Psoas muscle (tissue), 8 donors: ENCODE measurements around the gene MIER2. TPM values are rescaled to one million over a fixed set of nuclear protein-coding genes. Genes with fewer than 3 reads are reported as not detected.

ENCODE experiments used
- ATAC-seq, 4 donors: fragments of 200-7000 bp; cut with Tn5 transposase; one replicate each; pipeline ENCODE4 v1.9.1; 2020; ENCODE audit warnings: moderate library complexity in 3 of 4, mild to moderate bottlenecking in 2 of 4
- DNase-seq, 2 donors: peaks; one replicate each; pipeline ENCODE4 v3.0.0-alpha.2; 2020
- H3K27ac ChIP-seq: fragments of 200-600 bp; one replicate; pipeline ENCODE4 v1.8.0; 2022
- H3K27me3 ChIP-seq, 3 donors: fragments of 200-600 bp in 1 of 3; one replicate each; pipeline versions ENCODE4 v1.6.1 to v1.8.0; 2013 to 2022; ENCODE audit warnings: low read length in 2 of 3, mild to moderate bottlenecking in 2 of 3, moderate library complexity in 1 of 3; ENCODE audit not compliant: insufficient read depth in 3 of 3
- H3K36me3 ChIP-seq, 2 donors: fragments of 200-600 bp in 1 of 2; one replicate each; pipeline versions ENCODE4 v1.6.1 to v1.8.0; 2013 to 2022; ENCODE audit warnings: low read depth in 1 of 2, mild to moderate bottlenecking in 1 of 2, moderate library complexity in 1 of 2; ENCODE audit not compliant: insufficient read depth in 1 of 2
- H3K4me1 ChIP-seq: fragments of 200-600 bp; one replicate; pipeline ENCODE4 v1.8.0; 2022
- H3K4me3 ChIP-seq: fragments of 200-600 bp; one replicate; pipeline ENCODE4 v1.8.0; 2022; ENCODE audit warnings: mild to moderate bottlenecking
- H3K9me3 ChIP-seq: fragments of 200-600 bp; one replicate; pipeline ENCODE4 v1.8.0; 2022
- CTCF ChIP-seq: fragments of 200-600 bp; IDR thresholded peaks from one replicate; pipeline ENCODE4 v1.8.0; 2022; ENCODE audit warnings: antibody characterized with exemption
- WGBS, 3 donors: extraction: QIAGEN DNeasy Blood & Tissue Kit; methylation state at CpG; one replicate each; pipeline versions ENCODE4 v1.1.6 to v1.1.7; 2013; 5-methylcytosine and 5-hydroxymethylcytosine counted together
- intact Hi-C, 2 donors: fragments of 100-400 bp; cut with DNase I; formaldehyde crosslinking; loops; one replicate each; pipeline versions ENCODE4 v1.11.0 to v1.14.2; 2022
- polyA plus RNA-seq, 3 donors: library from polyadenylated mRNA; stranded (reverse); fragments of 200-250 nt; gene quantifications; one replicate each; pipeline ENCODE4 v1.2.3, GENCODE V29; 2013
- total RNA-seq, 4 donors: library from RNA; stranded (reverse); fragmentation: NEBNext Ultra II Directional in 2 of 4; extraction: Animal tissue kit (Norgen Biotek cat#: 25700) in 2 of 4; gene quantifications; one replicate each; pipeline versions ENCODE4 v1.2.1 to v1.2.4, GENCODE V29; 2021 to 2023
- donor health status: healthy with polysubstance abuse.
- donor health status: DM: no; HTN: no; CAD: no; lungs with moderate emphysema.
- donor health status: Bipolar disorder and iron deficiency.
- donor health status: healthy.
- donor health status: DM: yes; HTN: yes; CAD: no.
- donor health status: DM: no; HTN: no; CAD: no.
- donor health status: DM: no; HTN: no; CAD: no.
- donor health status: DM: yes; HTN: yes; CAD: no.

The MIER2 gene
- total and polyA plus RNA-seq, 7 donors, result 13.3 to 22.2 (median 19.1) TPM

DNA sequence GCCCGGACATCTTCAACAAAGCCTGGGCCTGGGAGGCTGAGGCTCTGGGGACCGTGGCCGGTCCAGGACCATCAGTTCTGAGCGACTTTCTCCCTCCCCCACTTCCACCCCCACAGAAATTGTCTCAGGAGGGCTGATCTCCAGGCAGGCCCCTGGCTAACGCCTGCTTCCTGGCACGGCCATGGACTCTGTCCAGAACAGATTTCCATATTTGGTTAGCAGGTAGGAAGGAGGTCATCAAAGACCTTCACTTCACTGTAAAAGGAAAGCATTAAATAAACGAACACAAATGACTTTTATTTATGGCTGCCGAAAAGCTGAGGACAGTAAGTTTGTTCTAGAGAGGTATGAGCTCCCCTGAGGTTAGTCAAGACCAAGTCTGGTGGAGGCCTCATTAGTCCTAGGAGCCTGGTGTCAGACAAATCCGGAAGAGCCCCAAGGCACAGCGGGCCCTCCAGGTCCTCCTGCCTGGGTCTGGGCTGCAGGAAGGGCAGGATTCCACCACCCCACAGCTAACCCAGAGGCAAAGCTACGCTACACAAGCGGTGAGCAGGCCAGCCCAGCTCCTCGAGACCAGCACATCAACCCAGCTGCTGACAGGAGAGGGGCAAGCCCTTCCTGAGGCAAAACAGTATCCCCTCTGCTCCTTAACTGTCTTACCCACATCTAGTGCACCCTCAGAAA, 48.8 kb downstream of the MIER2 start:
- peak; percentile 21 to 27 (median 22) for ATAC-seq
- intact Hi-C loops, result no loop called here
- peak in 1 of 2 donors; percentile 16 for DNase-seq
- Histone ChIP-seq H3K9me3 (no peaks in the 10 kb centered on the region), H3K36me3 (no peaks in the 10 kb centered on the region), H3K27me3 (peaks cover 4 to 50% (median 23%) of the 10 kb centered on the region in 3 donors), H3K27ac (peak overlapping the region; percentile 9), H3K4me3 (no peak overlapping the region), H3K4me1 (no peaks in the 10 kb centered on the region)
- 64 to 70% (median 69%) methylated on average over 12 to 13 of the region's 13 CpGs for WGBS, 3 donors
- no peak for TF ChIP-seq CTCF

DNA sequence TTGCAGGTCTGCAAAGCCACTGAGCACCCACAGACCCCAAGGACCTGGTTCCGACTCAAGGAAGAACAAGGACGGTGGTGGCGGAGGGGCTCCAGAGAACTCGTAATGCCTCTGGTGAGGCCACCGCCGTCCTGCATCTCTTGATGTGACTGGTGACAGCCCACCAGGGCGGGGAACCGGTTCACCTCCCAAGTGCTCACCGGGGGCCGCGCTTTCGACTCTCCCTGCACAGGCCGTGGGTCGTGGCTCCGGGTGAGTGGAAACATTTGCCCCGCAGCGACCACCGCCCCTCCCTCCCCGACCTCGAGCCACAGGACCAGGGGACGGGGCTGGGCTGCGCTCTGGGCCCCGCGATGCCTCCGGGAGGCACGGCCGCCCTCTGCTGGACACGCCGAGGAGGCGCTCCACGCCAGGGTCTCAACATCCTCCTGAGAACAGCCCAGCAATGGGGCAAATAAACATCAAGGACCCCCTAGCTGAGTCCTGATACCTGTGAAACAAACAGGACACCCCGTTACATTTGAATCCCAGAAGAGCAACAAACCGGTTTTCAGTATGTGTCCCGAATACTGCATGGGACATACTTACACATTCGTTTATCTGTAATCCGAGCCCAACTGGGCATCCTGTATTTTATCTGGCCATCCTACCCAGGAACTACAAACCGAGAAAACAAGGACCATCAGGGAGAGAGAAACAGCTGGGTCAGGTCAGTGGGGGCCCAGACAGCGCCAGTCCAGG, 49.5 kb downstream of the MIER2 start:
- 9 to 10% (median 10%) methylated on average over 31 to 38 of the region's 38 CpGs for WGBS, 3 donors
- TF ChIP-seq CTCF, result peak; percentile 59
- no peak overlapping the region for H3K27ac ChIP-seq
- H3K9me3 ChIP-seq, result no peaks in the 10 kb centered on the region
- DNase-seq (peak in 1 of 2 donors; percentile 52), ATAC-seq (peak; percentile 64 to 73 (median 64))
- peaks cover 4 to 57% (median 30%) of the 10 kb centered on the region in 3 donors for H3K27me3 ChIP-seq
- H3K36me3 ChIP-seq, result no peaks in the 10 kb centered on the region
- H3K4me3 ChIP-seq, result peak overlapping the region; percentile 22
- H3K4me1 ChIP-seq, result no peaks in the 10 kb centered on the region
- intact Hi-C loops, result no loop called here

GRCh38 chr19:294341-294945, 50.2 kb downstream of the MIER2 start:
- Histone ChIP-seq H3K4me3 (peak overlapping the region; percentile 22), H3K4me1 (no peaks in the 10 kb centered on the region), H3K9me3 (no peaks in the 10 kb centered on the region), H3K27ac (no peak overlapping the region), H3K36me3 (no peaks in the 10 kb centered on the region), H3K27me3 (peaks cover 4 to 64% (median 32%) of the 10 kb centered on the region in 3 donors)
- TF ChIP-seq CTCF, result no peak
- WGBS, 3 donors, result 2% methylated on average over 29 of the region's 29 CpGs
- intact Hi-C loops, result no loop called here
- peak in 1 of 4 donors; percentile 35 for ATAC-seq
- peak in 1 of 2 donors; percentile 38 for DNase-seq

- 61 to 75% (median 65%) methylated on average over 14 of the region's 14 CpGs for WGBS, 3 donors
- Histone ChIP-seq H3K27me3 (peaks cover 4 to 72% (median 32%) of the 10 kb centered on the region in 3 donors), H3K4me1 (no peaks in the 10 kb centered on the region), H3K9me3 (no peaks in the 10 kb centered on the region), H3K36me3 (no peaks in the 10 kb centered on the region), H3K4me3 (no peak overlapping the region), H3K27ac (no peak overlapping the region)
- intact Hi-C loops, result no loop called here
- DNase-seq (peak in 1 of 2 donors; percentile 39), ATAC-seq (no peak)
- no peak for TF ChIP-seq CTCF
Measured at GRCh38 chr19:293436-294110, 51.0 kb downstream of the MIER2 start.
